ENCODE results near the gene RNU1-4. TPM values are rescaled to one million over a fixed set of nuclear protein-coding genes. Genes with fewer than 3 reads are reported as not detected.

Gene RNU1-4
- total and polyA plus RNA-seq, 2 donors (not counting 3 experiments of a cell fraction or from before 2014, with no cell fraction given): 206 to 1,319 TPM

DNA sequence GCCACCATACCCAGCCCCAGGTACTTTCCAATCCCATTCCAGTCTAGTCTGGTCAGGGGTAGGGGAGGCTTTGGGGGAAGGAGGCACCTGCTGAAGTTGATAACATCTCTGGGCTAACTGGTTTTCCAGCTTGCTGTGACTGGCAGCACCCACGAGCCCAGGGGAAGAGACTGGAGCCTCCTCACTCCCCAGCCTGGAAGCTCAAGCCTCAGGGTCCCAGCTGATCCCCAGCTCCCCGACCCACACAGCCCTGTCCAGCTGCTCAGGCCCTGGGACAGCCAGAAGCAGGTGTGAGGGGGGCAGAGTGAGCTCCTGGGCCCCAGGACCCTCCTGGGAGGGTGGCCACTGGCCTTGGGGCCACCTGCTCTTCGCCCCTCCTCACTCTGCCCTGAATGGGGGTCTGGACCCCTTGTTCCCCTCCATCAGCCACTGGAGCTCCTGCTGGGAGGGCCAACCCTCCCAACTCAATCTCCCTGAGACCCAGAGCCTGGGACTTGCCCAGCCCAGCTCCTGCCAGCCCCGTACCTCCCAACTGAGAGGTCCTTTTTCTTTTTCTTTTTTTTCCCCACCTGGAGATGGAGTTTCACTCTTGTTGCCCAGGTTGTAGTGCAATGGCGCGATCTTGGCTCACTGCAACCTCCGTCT is 23.5 kb upstream of the RNU1-4 start:
- no peaks in the 10 kb centered on the region for H3K4me1 ChIP-seq (ENCODE audit: control insufficient read depth, extremely low read depth, insufficient read depth, low read length)
- dilution Hi-C loops (cut with MboI; ENCODE audit: extremely low pct_ligation_motif_present, low sequenced_read_pairs): no loop called here
- CTCF ChIA-PET: interaction anchor here (0.7 to 3.0 kb wide), 4 partner anchors 9 to 96 kb away, joined by 3 to 15 read pairs (median 7); no protein-coding TSS in a partner anchor

More for the DNA sequence above, 23.5 kb upstream of the RNU1-4 start:
- intact Hi-C loops (cut with micrococcal nuclease): no loop called here
- H3K27me3 ChIP-seq (ENCODE audit: control insufficient read depth in 2 of 2, insufficient read depth in 2 of 2, low read length in 2 of 2): peaks cover 0 to 4% of the 10 kb centered on the region in 2 experiments
- H3K79me2 ChIP-seq (ENCODE audit: control insufficient read depth, insufficient read depth, low read length): no peaks in the 10 kb centered on the region
- no peaks in the 10 kb centered on the region for H3K9me1 ChIP-seq (replicated peaks; ENCODE audit: control insufficient read depth, extremely low read depth, insufficient read depth, low read length)
- DNase-seq (ENCODE audit: low read depth, low spot score): peak; percentile 7
- TF ChIP-seq POLR2A (IDR thresholded peaks at IDR 0.05; ENCODE audit: low read depth, low read length): no peak
- no peak for TF ChIP-seq MYC (IDR thresholded peaks at IDR 0.05; ENCODE audit: low read depth, low read length)
- no peak for TF ChIP-seq JUN (IDR thresholded peaks at IDR 0.05; ENCODE audit: borderline replicate concordance, insufficient read depth, insufficient read length, low read depth)
- TF ChIP-seq EZH2 (IDR thresholded peaks at IDR 0.05; ENCODE audit: borderline replicate concordance, low read depth, low read length, severe bottlenecking): no peak
- no peak for TF ChIP-seq CTCF (IDR thresholded peaks at IDR 0.05; ENCODE audit: extremely low read depth in 1 of 2, insufficient read depth in 1 of 2, low read depth in 1 of 2, low read length in 2 of 2)
- no peak for TF ChIP-seq POLR2AphosphoS5 (IDR thresholded peaks at IDR 0.05; ENCODE audit: insufficient read depth, low read depth, low read length)
- no peak for TF ChIP-seq FOS (IDR thresholded peaks at IDR 0.05; ENCODE audit: borderline replicate concordance, insufficient read depth, low read length)
- TF ChIP-seq, protein P1, sequence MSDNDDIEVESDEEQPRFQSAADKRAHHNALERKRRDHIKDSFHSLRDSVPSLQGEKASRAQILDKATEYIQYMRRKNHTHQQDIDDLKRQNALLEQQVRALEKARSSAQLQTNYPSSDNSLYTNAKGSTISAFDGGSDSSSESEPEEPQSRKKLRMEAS (IDR thresholded peaks at IDR 0.05; ENCODE audit: insufficient read depth, insufficient read length): no peak
- no peaks in the 10 kb centered on the region for H4K20me1 ChIP-seq (replicated peaks; ENCODE audit: control insufficient read depth, extremely low read depth, insufficient read depth, low read length)
- no TSS peak for BruUV-seq (replicated peaks)
- no peak overlapping the region for H2AFZ ChIP-seq (ENCODE audit: low read depth, low read length)
- FAIRE-seq: no peak
- POLR2A ChIA-PET: no interaction called here
- H3K9me3 ChIP-seq (replicated peaks; ENCODE audit: control insufficient read depth, insufficient read depth, low read length): no peaks in the 10 kb centered on the region
- no peak overlapping the region for H3K4me3 ChIP-seq (replicated peaks in 1 of 3; ENCODE audit: insufficient read depth in 1 of 3, low read depth in 1 of 3, low read length in 3 of 3)
- H3K4me2 ChIP-seq (ENCODE audit: insufficient read depth, low read length): no peak overlapping the region
- no peak overlapping the region for H3K9ac ChIP-seq (replicated peaks; ENCODE audit: extremely low read depth, insufficient read depth, low read length)
- H3K36me3 ChIP-seq (ENCODE audit: control insufficient read depth in 2 of 2, extremely low read depth in 1 of 2, insufficient read depth in 2 of 2, low read length in 2 of 2): no peaks in the 10 kb centered on the region
- H3K27ac ChIP-seq (ENCODE audit: insufficient read depth, low read depth, low read length): no peak overlapping the region
